Smooth muscle cell (in vitro differentiated cells): ENCODE results near the gene TENT5C. TPM values are rescaled to one million over a fixed set of nuclear protein-coding genes. Genes with fewer than 3 reads are reported as not detected.

ENCODE experiments used
- DNase-seq: peaks from one replicate; lab custom pipeline; 2025; ENCODE audit not compliant: unreplicated experiment; lab: John Stamatoyannopoulos, UW
- H2AFZ ChIP-seq: fragments of 200-600 bp; sonication (generic); 2 replicates; pipeline ENCODE4 v1.6.0; 2016; ENCODE audit warnings: antibody characterized with exemption, low read depth, mild to moderate bottlenecking
- H3F3A ChIP-seq: fragments of 200-600 bp; sonication (generic); 2 replicates; pipeline ENCODE4 v1.6.0; 2017; ENCODE audit warnings: antibody characterized with exemption, low read depth
- H3K27ac ChIP-seq: fragments of 200-600 bp; sonication (generic); 2 replicates; pipeline ENCODE4 v1.5.1; 2016; ENCODE audit warnings: low read depth, mild to moderate bottlenecking
- H3K27me3 ChIP-seq: fragments of 200-600 bp; sonication (generic); 2 replicates; pipeline ENCODE4 v1.6.1; 2016; ENCODE audit warnings: low read depth, mild to moderate bottlenecking
- H3K36me3 ChIP-seq: fragments of 200-600 bp; sonication (generic); 2 replicates; pipeline ENCODE4 v1.5.1; 2016; ENCODE audit warnings: low read depth
- H3K4me1 ChIP-seq: fragments of 200-600 bp; sonication (generic); 2 replicates; pipeline ENCODE4 v1.5.1; 2016; ENCODE audit warnings: low read depth
- H3K4me2 ChIP-seq: fragments of 200-600 bp; sonication (generic); 2 replicates; pipeline ENCODE4 v1.6.0; 2016; ENCODE audit warnings: mild to moderate bottlenecking
- H3K4me3 ChIP-seq: fragments of 200-600 bp; sonication (generic); 2 replicates; pipeline ENCODE4 v1.5.1; 2016; ENCODE audit warnings: mild to moderate bottlenecking
- H3K79me2 ChIP-seq: fragments of 200-600 bp; sonication (generic); 2 replicates; pipeline ENCODE4 v1.6.0; 2016; ENCODE audit warnings: low read depth, mild to moderate bottlenecking
- H3K9ac ChIP-seq: fragments of 200-600 bp; sonication (generic); 2 replicates; pipeline ENCODE4 v1.6.0; 2016; ENCODE audit warnings: low read depth
- H3K9me3 ChIP-seq: fragments of 200-600 bp; sonication (generic); replicated peaks from 2 replicates; pipeline ENCODE4 v1.5.1; 2016; ENCODE audit warnings: low read depth
- H4K20me1 ChIP-seq: fragments of 200-600 bp; sonication (generic); 2 replicates; pipeline ENCODE4 v1.6.0; 2016; ENCODE audit warnings: low read depth
- WGBS: methylation state at CpG from one replicate; pipeline ENCODE4 v1.1.7; 2016; ENCODE audit warnings: low lambda C conversion rate; 5-methylcytosine and 5-hydroxymethylcytosine counted together
- polyA plus RNA-seq: library from polyadenylated mRNA; unstranded; fragments of >200 nt; fragmentation: Nextera tagmentation; extraction: Ambion mirVana; gene quantifications from 2 replicates; pipeline ENCODE4 v1.2.1, GENCODE V29; 2016
- total RNA-seq: library from RNA; depleted of rRNA; stranded (reverse); fragments of >200 nt; gene quantifications from 2 replicates; pipeline ENCODE4 v1.2.3, GENCODE V29; 2014
- TF ChIP-seq, protein P1 (sequence below): fragments of 200-600 bp; sonication (generic); IDR thresholded peaks from 2 replicates; pipeline ENCODE4 v1.5.1; 2017; ENCODE audit warnings: borderline replicate concordance, mild to moderate bottlenecking, antibody characterized with exemption; ENCODE audit not compliant: insufficient read depth, poor library complexity, severe bottlenecking

Gene TENT5C
- total and polyA plus RNA-seq, 2 experiments from 2014 or later, result 5.3 to 5.7 TPM

GRCh38 chr1:117644696-117645311 is 39.0 kb downstream of the TENT5C start:
- H3K4me3 ChIP-seq, result no peak overlapping the region
- H3K27me3 ChIP-seq, result no peaks in the 10 kb centered on the region
- H4K20me1 ChIP-seq, result no peaks in the 10 kb centered on the region
- TF ChIP-seq, protein P1, sequence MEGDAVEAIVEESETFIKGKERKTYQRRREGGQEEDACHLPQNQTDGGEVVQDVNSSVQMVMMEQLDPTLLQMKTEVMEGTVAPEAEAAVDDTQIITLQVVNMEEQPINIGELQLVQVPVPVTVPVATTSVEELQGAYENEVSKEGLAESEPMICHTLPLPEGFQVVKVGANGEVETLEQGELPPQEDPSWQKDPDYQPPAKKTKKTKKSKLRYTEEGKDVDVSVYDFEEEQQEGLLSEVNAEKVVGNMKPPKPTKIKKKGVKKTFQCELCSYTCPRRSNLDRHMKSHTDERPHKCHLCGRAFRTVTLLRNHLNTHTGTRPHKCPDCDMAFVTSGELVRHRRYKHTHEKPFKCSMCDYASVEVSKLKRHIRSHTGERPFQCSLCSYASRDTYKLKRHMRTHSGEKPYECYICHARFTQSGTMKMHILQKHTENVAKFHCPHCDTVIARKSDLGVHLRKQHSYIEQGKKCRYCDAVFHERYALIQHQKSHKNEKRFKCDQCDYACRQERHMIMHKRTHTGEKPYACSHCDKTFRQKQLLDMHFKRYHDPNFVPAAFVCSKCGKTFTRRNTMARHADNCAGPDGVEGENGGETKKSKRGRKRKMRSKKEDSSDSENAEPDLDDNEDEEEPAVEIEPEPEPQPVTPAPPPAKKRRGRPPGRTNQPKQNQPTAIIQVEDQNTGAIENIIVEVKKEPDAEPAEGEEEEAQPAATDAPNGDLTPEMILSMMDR, result no peak
- H3K9me3 ChIP-seq, result no peaks in the 10 kb centered on the region
- peak overlapping the region; percentile 50 for H3K4me2 ChIP-seq
- no peaks in the 10 kb centered on the region for H3K36me3 ChIP-seq
- H3K4me1 ChIP-seq, result peaks cover 5% of the 10 kb centered on the region
- 43% methylated on average over 3 of the region's 3 CpGs for WGBS
- no peaks in the 10 kb centered on the region for H3K79me2 ChIP-seq
- DNase-seq, result no peak
- H3F3A ChIP-seq, result no peaks in the 10 kb centered on the region
- no peak overlapping the region for H2AFZ ChIP-seq
- no peak overlapping the region for H3K27ac ChIP-seq
- H3K9ac ChIP-seq, result no peak overlapping the region

GRCh38 chr1:117645343-117645742 is 39.5 kb downstream of the TENT5C start:
- no peak for DNase-seq
- H3K4me3 ChIP-seq, result no peak overlapping the region
- no peak overlapping the region for H3K4me2 ChIP-seq
- H3K27me3 ChIP-seq, result no peaks in the 10 kb centered on the region
- 86% methylated on average over 4 of the region's 4 CpGs for WGBS
- TF ChIP-seq, protein P1, result no peak
- H3K9ac ChIP-seq, result no peak overlapping the region
- no peak overlapping the region for H2AFZ ChIP-seq
- no peaks in the 10 kb centered on the region for H3K36me3 ChIP-seq
- no peak overlapping the region for H3K27ac ChIP-seq
- no peaks in the 10 kb centered on the region for H3K79me2 ChIP-seq
- peaks cover 5% of the 10 kb centered on the region for H3K4me1 ChIP-seq
- no peaks in the 10 kb centered on the region for H3F3A ChIP-seq
- no peaks in the 10 kb centered on the region for H4K20me1 ChIP-seq
- H3K9me3 ChIP-seq, result no peaks in the 10 kb centered on the region

GRCh38 chr1:117646007-117646811 is 40.4 kb downstream of the TENT5C start:
- no peak for DNase-seq
- 96% methylated on average over 10 of the region's 10 CpGs for WGBS

More at GRCh38 chr1:117646007-117646811, 40.4 kb downstream of the TENT5C start:
- Histone ChIP-seq H3K27ac (no peak overlapping the region), H3K4me3 (no peak overlapping the region), H3F3A (no peaks in the 10 kb centered on the region), H4K20me1 (no peaks in the 10 kb centered on the region), H3K4me2 (no peak overlapping the region), H3K27me3 (no peaks in the 10 kb centered on the region), H3K79me2 (no peaks in the 10 kb centered on the region), H3K9me3 (no peaks in the 10 kb centered on the region), H3K9ac (no peak overlapping the region), H2AFZ (no peak overlapping the region), H3K4me1 (peaks cover 5% of the 10 kb centered on the region), H3K36me3 (no peaks in the 10 kb centered on the region)
- TF ChIP-seq, protein P1, result no peak
